Transverse colon (tissue), 4 donors: Measurements from ENCODE around the gene ELP5. TPM values are rescaled to one million over a fixed set of nuclear protein-coding genes. Genes with fewer than 3 reads are reported as not detected.

Source experiments
- DNase-seq: peaks from one replicate; pipeline ENCODE4 v3.0.0-alpha.2; 2019
- H3K27ac ChIP-seq, 4 donors: fragments of 200-600 bp; sonication (generic); 2 replicates each; pipeline ENCODE4 v1.5.1; 2016 to 2018; ENCODE audit warnings: inconsistent platforms in 4 of 4
- H3K27me3 ChIP-seq: fragments of 200-600 bp; sonication (generic); 2 replicates; pipeline ENCODE4 v1.5.1; 2017; ENCODE audit warnings: inconsistent platforms
- H3K36me3 ChIP-seq, 4 donors: fragments of 200-600 bp; sonication (generic); 2 replicates each; pipeline ENCODE4 v1.5.1; 2017 to 2019; ENCODE audit warnings: inconsistent platforms in 4 of 4
- H3K4me1 ChIP-seq, 4 donors: fragments of 200-600 bp; sonication (generic); 2 replicates each; pipeline ENCODE4 v1.5.1; 2017 to 2020; ENCODE audit warnings: inconsistent platforms in 4 of 4
- H3K4me3 ChIP-seq, 4 donors: fragments of 200-600 bp; sonication (generic); 1 replicate in 1 of 4; 2 replicates in 3 of 4; pipeline versions ENCODE4 v1.5.1 to v1.6.1; 2017 to 2019; ENCODE audit warnings: inconsistent platforms in 4 of 4
- H3K9me3 ChIP-seq, 2 donors: fragments of 200-600 bp; sonication (generic); 2 replicates each; pipeline ENCODE4 v1.5.1; 2017 to 2019; ENCODE audit warnings: inconsistent platforms in 2 of 2
- EP300 ChIP-seq: sonication (generic); formaldehyde crosslinking; IDR thresholded peaks from one replicate; pipeline ENCODE4 v1.6.1; 2017; ENCODE audit warnings: antibody characterized with exemption, low read depth
- POLR2A ChIP-seq: fragments of 450-650 bp; IDR thresholded peaks from one replicate; pipeline ENCODE4 v1.6.1; 2016; ENCODE audit warnings: antibody characterized with exemption, mild to moderate bottlenecking, moderate library complexity
- POLR2AphosphoS5 ChIP-seq, 3 donors: sonication (generic); formaldehyde crosslinking; IDR thresholded peaks; one replicate each; pipeline ENCODE4 v1.6.1; 2016; ENCODE audit warnings: antibody characterized with exemption in 3 of 3
- WGBS, 2 donors: methylation state at CpG; one replicate each; pipeline ENCODE4 v1.1.5; 2018; ENCODE audit warnings: low coverage in 1 of 2; 5-methylcytosine and 5-hydroxymethylcytosine counted together
- in situ Hi-C, 4 donors: fragments of 200-750 bp; cut with MboI; loops; one replicate each; pipeline versions ENCODE4 v1.15.0 to v1.15.1; 2017; ENCODE audit warnings: low sequenced_read_pairs in 3 of 4, low pct_ligation_motif_present in 1 of 4, low pct_unique_long_range_greater_than_20kb in 1 of 4
- intact Hi-C: fragments of 100-400 bp; cut with DNase I; formaldehyde crosslinking; loops from one replicate; pipeline ENCODE4 v1.15.1; 2023; ENCODE audit warnings: low total_unique reads
- total RNA-seq, 4 donors: library from RNA; depleted of rRNA; stranded (reverse); fragments of >200 nt; gene quantifications; one replicate each; pipeline ENCODE4 v1.1.0, GENCODE V29; 2016
- TF ChIP-seq, protein P1 (sequence below), 5 experiments: fragments of 200-600 bp in 3 of 5; fragments of 450-650 bp in 2 of 5; sonication (generic) in 3 of 5; IDR thresholded peaks; 1 replicate in 2 of 5; 2 replicates in 3 of 5; pipeline ENCODE4 v1.5.1; 2016 to 2017; ENCODE audit warnings: antibody characterized with exemption in 5 of 5, inconsistent platforms in 3 of 5, mild to moderate bottlenecking in 2 of 5, moderate library complexity in 1 of 5

Gene ELP5
- total RNA-seq, 4 donors from 2014 or later, result 4.9 to 36.2 (median 30.3) TPM

DNA sequence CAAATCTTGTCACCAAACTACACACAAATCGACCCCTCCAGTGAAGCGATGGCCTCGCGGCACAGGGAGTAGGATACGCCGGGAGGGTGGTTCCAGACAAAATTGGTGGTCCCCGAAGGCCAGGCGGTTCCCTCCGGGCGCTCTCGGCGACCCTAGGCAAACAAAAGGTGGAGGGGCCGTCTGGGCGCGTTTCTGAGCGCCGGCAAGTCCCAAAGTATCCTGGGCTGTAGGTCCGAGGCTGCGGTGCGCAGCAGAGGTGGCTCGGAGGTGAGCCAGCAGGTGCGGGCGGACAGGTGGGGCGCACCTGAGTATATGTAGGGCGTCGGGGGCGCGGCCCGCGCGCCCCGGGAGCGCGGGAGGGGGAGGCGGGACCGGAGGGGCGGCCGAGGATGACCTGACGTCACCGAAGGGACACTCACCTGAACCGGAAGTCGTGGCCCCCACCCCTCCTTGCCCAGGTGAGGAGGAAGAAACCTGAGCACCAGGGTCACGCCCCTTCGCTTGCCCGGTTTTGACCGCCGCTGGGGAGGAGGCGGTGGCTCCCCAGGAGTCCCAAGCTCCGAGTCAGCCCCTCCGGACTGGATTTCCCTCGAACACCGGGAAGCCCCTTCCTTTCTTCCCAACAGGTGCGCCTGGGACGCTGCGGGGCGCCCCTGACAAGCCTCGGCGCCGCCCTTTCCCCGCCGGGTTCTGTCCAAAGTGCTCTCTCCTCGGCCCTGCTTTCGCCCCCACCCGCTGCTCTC, 10.3 kb downstream of the ELP5 start, which contains the start of gene CLDN7:
CLDN7 (minus strand) TSS at position 287 of the 743 bp plus-strand sequence. CDS start 435 bp downstream, outside the sequence.
- H3K27ac ChIP-seq, result peak within 1 kb of the TSS; percentile 88 to 96 (median 94)
- peaks cover 42% of the 10 kb centered on the region for H3K27me3 ChIP-seq
- intact Hi-C loops, result no loop called here

GRCh38 chr17:7262935-7263800, 11.2 kb downstream of the ELP5 start:
- Histone ChIP-seq H3K4me1 (peaks cover 0 to 69% (median 31%) of the 10 kb centered on the region in 4 donors), H3K4me3 (peak overlapping the region; percentile 32 to 72 (median 53)), H3K9me3 (no peaks in the 10 kb centered on the region), H3K36me3 (no peaks in the 10 kb centered on the region), H3K27ac (peak overlapping the region; percentile 88 to 96 (median 94)), H3K27me3 (peaks cover 42% of the 10 kb centered on the region)
- in situ Hi-C loops, result no loop called here
- WGBS, 2 donors, result 3 to 11% methylated on average over 11 to 26 of the region's 26 CpGs
- TF ChIP-seq EP300 (peak; percentile 67), POLR2A (peak; percentile 95), POLR2AphosphoS5 (IDR thresholded peaks at IDR 0.05) (peak; percentile 6 to 90 (median 79))
- TF ChIP-seq, protein P1, sequence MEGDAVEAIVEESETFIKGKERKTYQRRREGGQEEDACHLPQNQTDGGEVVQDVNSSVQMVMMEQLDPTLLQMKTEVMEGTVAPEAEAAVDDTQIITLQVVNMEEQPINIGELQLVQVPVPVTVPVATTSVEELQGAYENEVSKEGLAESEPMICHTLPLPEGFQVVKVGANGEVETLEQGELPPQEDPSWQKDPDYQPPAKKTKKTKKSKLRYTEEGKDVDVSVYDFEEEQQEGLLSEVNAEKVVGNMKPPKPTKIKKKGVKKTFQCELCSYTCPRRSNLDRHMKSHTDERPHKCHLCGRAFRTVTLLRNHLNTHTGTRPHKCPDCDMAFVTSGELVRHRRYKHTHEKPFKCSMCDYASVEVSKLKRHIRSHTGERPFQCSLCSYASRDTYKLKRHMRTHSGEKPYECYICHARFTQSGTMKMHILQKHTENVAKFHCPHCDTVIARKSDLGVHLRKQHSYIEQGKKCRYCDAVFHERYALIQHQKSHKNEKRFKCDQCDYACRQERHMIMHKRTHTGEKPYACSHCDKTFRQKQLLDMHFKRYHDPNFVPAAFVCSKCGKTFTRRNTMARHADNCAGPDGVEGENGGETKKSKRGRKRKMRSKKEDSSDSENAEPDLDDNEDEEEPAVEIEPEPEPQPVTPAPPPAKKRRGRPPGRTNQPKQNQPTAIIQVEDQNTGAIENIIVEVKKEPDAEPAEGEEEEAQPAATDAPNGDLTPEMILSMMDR (IDR thresholded peaks at IDR 0.05), result no peak
- intact Hi-C loops, result no loop called here
- DNase-seq, result peak; percentile 95

More for the DNA sequence above, 10.3 kb downstream of the ELP5 start, which contains the start of gene CLDN7:
- in situ Hi-C loops, result no loop called here
- Histone ChIP-seq H3K4me1 (peaks cover 0 to 73% (median 37%) of the 10 kb centered on the region in 4 donors), H3K36me3 (no peaks in the 10 kb centered on the region), H3K4me3 (peak within 1 kb of the TSS; percentile 43 to 72 (median 53)), H3K9me3 (no peaks in the 10 kb centered on the region)
- 5 to 11% methylated on average over 3 to 52 of the region's 64 CpGs for WGBS, 2 donors
- peak; percentile 94 for DNase-seq
- TF ChIP-seq POLR2A (peak; percentile 99), POLR2AphosphoS5 (IDR thresholded peaks at IDR 0.05) (peak; percentile 72 to 99 (median 99)), EP300 (peak; percentile 54)
- TF ChIP-seq, protein P1 (IDR thresholded peaks at IDR 0.05), result peak in 2 of 5 experiments; percentile 14 to 43

DNA sequence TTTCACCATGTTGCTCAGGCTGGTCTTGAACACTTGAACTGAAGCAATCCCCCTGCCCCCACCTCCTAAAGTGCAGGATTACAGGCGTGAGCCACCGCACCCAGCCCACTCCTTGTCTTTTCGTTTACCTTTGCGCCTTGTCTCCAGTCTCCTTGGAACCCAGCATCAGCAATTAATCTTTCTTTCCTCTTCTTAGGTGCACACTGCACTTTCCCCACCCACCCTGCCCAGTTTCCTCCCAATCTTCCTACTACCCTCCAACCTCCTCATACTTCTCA, 11.7 kb downstream of the ELP5 start:
- in situ Hi-C loops, result no loop called here
- Histone ChIP-seq H3K9me3 (no peaks in the 10 kb centered on the region), H3K4me1 (peaks cover 0 to 65% (median 30%) of the 10 kb centered on the region in 4 donors), H3K27ac (peak overlapping the region; percentile 88 to 96 (median 94)), H3K27me3 (peaks cover 42% of the 10 kb centered on the region), H3K4me3 (peak overlapping the region in 3 of 4 donors; percentile 46 to 72 (median 60)), H3K36me3 (no peaks in the 10 kb centered on the region)
- DNase-seq, result peak; percentile 76
- intact Hi-C loops, result no loop called here
- 38 to 40% methylated on average over 3 to 4 of the region's 4 CpGs for WGBS, 2 donors
- peak in 1 of 3 donors; percentile 52 for TF ChIP-seq POLR2AphosphoS5 (IDR thresholded peaks at IDR 0.05)
- TF ChIP-seq POLR2A, result no peak

- Histone ChIP-seq H3K27ac (peak overlapping the region; percentile 80 to 82 (median 82)), H3K4me3 (no peak overlapping the region), H3K4me1 (peaks cover 0 to 59% (median 26%) of the 10 kb centered on the region in 4 donors), H3K36me3 (no peaks in the 10 kb centered on the region), H3K9me3 (no peaks in the 10 kb centered on the region), H3K27me3 (peaks cover 30% of the 10 kb centered on the region)
- TF ChIP-seq POLR2AphosphoS5 (IDR thresholded peaks at IDR 0.05) (no peak), POLR2A (no peak), EP300 (no peak)
- TF ChIP-seq, protein P1 (IDR thresholded peaks at IDR 0.05), result no peak
- in situ Hi-C loops (no loop called here), intact Hi-C loops (no loop called here)
- no peak for DNase-seq
- WGBS, 2 donors, result 34 to 38% methylated on average over 1 of the region's 1 CpG
These were observed 14.8 kb downstream of the ELP5 start for GRCh38 chr17:7266784-7267183.
